ENCODE data around the gene DNAI7. TPM values are rescaled to one million over a fixed set of nuclear protein-coding genes. Genes with fewer than 3 reads are reported as not detected.

Gene DNAI7
- total and polyA plus RNA-seq, 2 of the 8 experiments (the other 6 are each of a cell fraction or from before 2014, with no cell fraction given), result 0.12 to 0.28 TPM

DNA sequence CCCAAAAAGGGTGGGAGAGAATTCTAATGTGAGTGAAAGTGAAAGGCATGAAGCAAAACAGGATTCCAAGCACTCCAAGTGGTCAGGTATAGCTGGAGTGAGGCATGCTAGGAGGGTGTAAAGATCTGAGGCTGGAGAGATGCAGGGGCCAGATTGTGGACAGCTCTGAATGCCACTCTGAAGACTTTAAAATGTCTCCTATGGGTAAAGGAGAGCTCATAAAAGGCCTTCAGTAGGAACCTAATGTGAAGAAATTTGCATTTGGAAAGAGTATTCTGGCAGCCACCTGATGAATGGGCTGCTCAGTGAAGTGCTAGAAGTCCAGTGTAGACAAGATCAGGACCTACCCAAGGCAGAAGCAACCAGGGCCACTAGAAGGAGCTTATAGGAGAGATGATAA lies 68.9 kb downstream of the DNAI7 start:
- no peak overlapping the region for H2BK20ac ChIP-seq (ENCODE audit: low read length)
- H2BK15ac ChIP-seq (ENCODE audit: low read length), result no peak overlapping the region
- H3K9ac ChIP-seq (replicated peaks in 1 of 4; ENCODE audit: extremely low read depth in 1 of 4, low read depth in 3 of 4, low read length in 3 of 4), result no peak overlapping the region
- no peak overlapping the region for H3K4me3 ChIP-seq (ENCODE audit: extremely low read depth in 1 of 4, insufficient read depth in 2 of 4, low read depth in 3 of 4, low read length in 4 of 4)
- no peak overlapping the region for H4K91ac ChIP-seq (replicated peaks; ENCODE audit: insufficient read length, low read length)
- no peak for FAIRE-seq
- no peaks in the 10 kb centered on the region for H3K36me3 ChIP-seq (ENCODE audit: control insufficient read depth in 2 of 4, insufficient read depth in 4 of 4, low read length in 3 of 4)
- no peaks in the 10 kb centered on the region for H3K79me2 ChIP-seq (ENCODE audit: control insufficient read depth in 1 of 2, insufficient read depth in 2 of 2, low read length in 2 of 2)
- ChIA-PET CTCF (ENCODE audit: partially characterized antibody) (interaction anchor here (0.6 to 2.8 kb wide), 7 partner anchors 11 to 165 kb away, joined by 3 to 22 read pairs (median 4); no protein-coding TSS in a partner anchor), POLR2A (ENCODE audit: partially characterized antibody) (interaction anchor here (1.2 kb wide), 1 partner anchor 69 kb away, joined by 3 read pairs; the partner anchor contains the start of genes DNAI7 and ETFRF1)
- no peaks in the 10 kb centered on the region; the same call in 1 of the 2 replicates for H3K23me2 ChIP-seq (ENCODE audit: low read depth, low read length)
- no peak overlapping the region for H3K27ac ChIP-seq (ENCODE audit: low read depth, low read length)
- no peak overlapping the region for H2BK120ac ChIP-seq (replicated peaks; ENCODE audit: low read depth, low read length)
- H3K14ac ChIP-seq (ENCODE audit: insufficient read length), result no peak overlapping the region
- peak overlapping the region; percentile 73 for H3K56ac ChIP-seq (replicated peaks; ENCODE audit: insufficient read length, low read depth, low read length)
- H3K18ac ChIP-seq (ENCODE audit: extremely low read depth, low read length), result no peak overlapping the region
- H2BK12ac ChIP-seq (ENCODE audit: low read depth, low read length), result no peak overlapping the region
- H3K27me3 ChIP-seq (replicated peaks in 1 of 4; ENCODE audit: control insufficient read depth in 3 of 4, extremely low read depth in 1 of 4, insufficient read depth in 3 of 4, low read length in 3 of 4), result no peaks in the 10 kb centered on the region
- no peaks in the 10 kb centered on the region for H3K4me1 ChIP-seq (replicated peaks in 1 of 4; ENCODE audit: control insufficient read depth in 3 of 4, insufficient read depth in 4 of 4, low read length in 3 of 4)
- no peak overlapping the region for H3K4ac ChIP-seq (replicated peaks; ENCODE audit: insufficient read length, low read depth, low read length)
- H3K79me1 ChIP-seq (ENCODE audit: low read depth, low read length), result no peaks in the 10 kb centered on the region
- H2AK5ac ChIP-seq (ENCODE audit: low read depth, low read length), result no peak overlapping the region
- H4K5ac ChIP-seq (ENCODE audit: insufficient read length, low read depth, low read length), result no peak overlapping the region
- no peak for DNase-seq (ENCODE audit: low read depth in 1 of 2, low spot score in 2 of 2)
- no peak overlapping the region for H3K23ac ChIP-seq (ENCODE audit: insufficient read length)
- no peak overlapping the region for H3K4me2 ChIP-seq (ENCODE audit: insufficient read depth in 1 of 2, low read depth in 2 of 2, low read length in 2 of 2)
- H4K8ac ChIP-seq (ENCODE audit: extremely low read depth, insufficient read depth, low read length), result no peak overlapping the region
- H3K9me3 ChIP-seq (ENCODE audit: insufficient read depth in 2 of 2, low read depth in 1 of 2, low read length in 1 of 2), result no peaks in the 10 kb centered on the region
- no peak overlapping the region for H2BK5ac ChIP-seq (ENCODE audit: low read depth, low read length)
- peak overlapping the region; percentile 47; the same call in 1 of the 2 replicates for H2AFZ ChIP-seq (ENCODE audit: low read length)
- TF ChIP-seq, protein P1, sequence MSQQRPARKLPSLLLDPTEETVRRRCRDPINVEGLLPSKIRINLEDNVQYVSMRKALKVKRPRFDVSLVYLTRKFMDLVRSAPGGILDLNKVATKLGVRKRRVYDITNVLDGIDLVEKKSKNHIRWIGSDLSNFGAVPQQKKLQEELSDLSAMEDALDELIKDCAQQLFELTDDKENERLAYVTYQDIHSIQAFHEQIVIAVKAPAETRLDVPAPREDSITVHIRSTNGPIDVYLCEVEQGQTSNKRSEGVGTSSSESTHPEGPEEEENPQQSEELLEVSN (IDR thresholded peaks at IDR 0.05), result no peak
- TF ChIP-seq EP300 (IDR thresholded peaks at IDR 0.05; ENCODE audit: borderline replicate concordance in 1 of 2, low read depth in 2 of 2, low read length in 2 of 2) (no peak), TAF7 (optimal IDR thresholded peaks at IDR 0.05; ENCODE audit: borderline replicate concordance, low read depth, low read length) (no peak)
- H4K20me1 ChIP-seq (replicated peaks in 1 of 2; ENCODE audit: control insufficient read depth in 1 of 2, insufficient read depth in 2 of 2, low read length in 2 of 2), result no peaks in the 10 kb centered on the region
